A673 (cell line): Measurements from ENCODE around the gene MAST4.

ENCODE experiments used
- EZH2 ChIP-seq: fragments of 200-600 bp; sonication (generic); IDR thresholded peaks from 2 replicates; pipeline ENCODE4 v1.6.1; 2017; ENCODE audit warnings: borderline replicate concordance, low read depth, mild to moderate bottlenecking, mixed read lengths, antibody characterized with exemption, low read length; ENCODE audit not compliant: poor library complexity, severe bottlenecking
- TF ChIP-seq, protein P1 (sequence below): fragments of 300-800, 200-600 bp; sonication (generic); conservative IDR thresholded peaks from 2 replicates; pipeline ENCODE4 v1.5.1; 2017; ENCODE audit warnings: low read depth, mild to moderate bottlenecking, antibody characterized with exemption, low read length, moderate library complexity, mixed read lengths

GRCh38 chr5:66843065-66843464 is 246.9 kb downstream of the MAST4 start:
- TF ChIP-seq, protein P1, sequence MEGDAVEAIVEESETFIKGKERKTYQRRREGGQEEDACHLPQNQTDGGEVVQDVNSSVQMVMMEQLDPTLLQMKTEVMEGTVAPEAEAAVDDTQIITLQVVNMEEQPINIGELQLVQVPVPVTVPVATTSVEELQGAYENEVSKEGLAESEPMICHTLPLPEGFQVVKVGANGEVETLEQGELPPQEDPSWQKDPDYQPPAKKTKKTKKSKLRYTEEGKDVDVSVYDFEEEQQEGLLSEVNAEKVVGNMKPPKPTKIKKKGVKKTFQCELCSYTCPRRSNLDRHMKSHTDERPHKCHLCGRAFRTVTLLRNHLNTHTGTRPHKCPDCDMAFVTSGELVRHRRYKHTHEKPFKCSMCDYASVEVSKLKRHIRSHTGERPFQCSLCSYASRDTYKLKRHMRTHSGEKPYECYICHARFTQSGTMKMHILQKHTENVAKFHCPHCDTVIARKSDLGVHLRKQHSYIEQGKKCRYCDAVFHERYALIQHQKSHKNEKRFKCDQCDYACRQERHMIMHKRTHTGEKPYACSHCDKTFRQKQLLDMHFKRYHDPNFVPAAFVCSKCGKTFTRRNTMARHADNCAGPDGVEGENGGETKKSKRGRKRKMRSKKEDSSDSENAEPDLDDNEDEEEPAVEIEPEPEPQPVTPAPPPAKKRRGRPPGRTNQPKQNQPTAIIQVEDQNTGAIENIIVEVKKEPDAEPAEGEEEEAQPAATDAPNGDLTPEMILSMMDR = no peak
- TF ChIP-seq EZH2 = no peak
